B cell (primary cell): ENCODE results near the gene FSD1. TPM values are rescaled to one million over a fixed set of nuclear protein-coding genes. Genes with fewer than 3 reads are reported as not detected.

ENCODE experiments used
- ATAC-seq: fragments of 200-7000 bp; cut with Tn5 transposase; one replicate; pipeline ENCODE4 v1.10.0; 2021; ENCODE audit warnings: low read depth, mild to moderate bottlenecking, moderate number of reproducible peaks, moderate library complexity
- CTCF ChIA-PET: fragments of 350-600 bp; sonication (Branson Sonifier 250); formaldehyde crosslinking; loops from one replicate; lab custom pipeline; 2021; ENCODE audit warnings: antibody characterized with exemption, inconsistent platforms; lab: Charles Lee
- POLR2A ChIA-PET: fragments of 350-600 bp; sonication (Branson Sonifier 250); formaldehyde crosslinking; loops from one replicate; lab custom pipeline; 2021; ENCODE audit warnings: antibody characterized with exemption; lab: Charles Lee
- DNase-seq: peaks from one replicate; pipeline ENCODE4 v3.0.0; 2013
- H2AFZ ChIP-seq: 2 replicates; pipeline ENCODE4 v1.6.1; 2012; ENCODE audit warnings: mild to moderate bottlenecking, low read depth, low read length; ENCODE audit not compliant: insufficient read depth, poor library complexity, severe bottlenecking
- H3K27ac ChIP-seq, 2 donors: 1 replicate in 1 of 2; 2 replicates in 1 of 2; pipeline ENCODE4 v1.5.1; 2012 to 2013; ENCODE audit warnings: low read length in 2 of 2, mild to moderate bottlenecking in 2 of 2, moderate library complexity in 1 of 2
- H3K27me3 ChIP-seq, 4 experiments: fragments of 200-600 bp in 1 of 4; sonication (generic) in 1 of 4; replicated peaks in 1 of 4; 1 replicate in 2 of 4; 2 replicates in 2 of 4; pipeline versions ENCODE4 v1.6.1 to v1.7.0; 2013 to 2016; ENCODE audit warnings: low read length in 3 of 4, mild to moderate bottlenecking in 2 of 4, mixed read lengths in 1 of 4, moderate library complexity in 1 of 4; ENCODE audit not compliant: insufficient read depth in 4 of 4, control insufficient read depth in 3 of 4; ENCODE audit errors: control extremely low read depth in 1 of 4
- H3K36me3 ChIP-seq, 2 experiments: replicated peaks in 1 of 2; 1 replicate in 1 of 2; 2 replicates in 1 of 2; pipeline versions ENCODE4 v1.6.1 to v1.7.1; 2013; ENCODE audit warnings: low read length in 1 of 2; ENCODE audit not compliant: insufficient read depth in 2 of 2, control insufficient read depth in 1 of 2; ENCODE audit errors: control extremely low read depth in 1 of 2, extremely low read depth in 1 of 2
- H3K4me1 ChIP-seq, 2 donors: fragments of 200-600 bp in 1 of 2; sonication (generic) in 1 of 2; 1 replicate in 1 of 2; 2 replicates in 1 of 2; pipeline versions ENCODE4 v1.5.1 to v1.6.1; 2013 to 2017; ENCODE audit warnings: low read length in 2 of 2; ENCODE audit not compliant: control insufficient read depth in 2 of 2, insufficient read depth in 2 of 2
- H3K4me2 ChIP-seq: replicated peaks from 2 replicates; pipeline ENCODE3; 2012; ENCODE audit warnings: mild to moderate bottlenecking, low read depth, low read length; ENCODE audit not compliant: poor library complexity, severe bottlenecking
- H3K4me3 ChIP-seq, 5 experiments: fragments of 200-600 bp in 1 of 5; sonication (generic) in 1 of 5; 1 replicate in 3 of 5; 2 replicates in 2 of 5; pipeline versions ENCODE4 v1.5.1 to v1.7.0; 2011 to 2016; ENCODE audit warnings: low read length in 4 of 5, mild to moderate bottlenecking in 4 of 5, low read depth in 2 of 5, control low read depth in 1 of 5, moderate library complexity in 1 of 5; ENCODE audit not compliant: insufficient read depth in 1 of 5; ENCODE audit errors: control extremely low read depth in 1 of 5, extremely low read depth in 1 of 5
- H3K79me2 ChIP-seq: fragments of 200-600 bp; sonication (generic); one replicate; pipeline ENCODE4 v1.6.0; 2016; ENCODE audit warnings: low read length; ENCODE audit not compliant: control insufficient read depth, insufficient read depth
- H3K9ac ChIP-seq: fragments of 200-600 bp; sonication (generic); 2 replicates; pipeline ENCODE4 v1.6.1; 2017; ENCODE audit warnings: mild to moderate bottlenecking, low read length, moderate library complexity
- H3K9me3 ChIP-seq, 3 donors: one replicate each; pipeline versions ENCODE4 v1.6.1 to v1.7.1; 2013; ENCODE audit warnings: low read length in 2 of 3; ENCODE audit not compliant: control insufficient read depth in 2 of 3, insufficient read depth in 1 of 3; ENCODE audit errors: control extremely low read depth in 1 of 3
- H4K20me1 ChIP-seq: 2 replicates; pipeline ENCODE4 v1.6.0; 2012; ENCODE audit warnings: mild to moderate bottlenecking, low read length; ENCODE audit not compliant: insufficient read depth, control insufficient read depth, poor library complexity, severe bottlenecking
- H3K27ac Mint-ChIP-seq: one replicate; pipeline ENCODE4 v1.8.0; 2021; ENCODE audit warnings: mixed read lengths
- H3K27me3 Mint-ChIP-seq: one replicate; pipeline ENCODE4 v1.8.0; 2021; ENCODE audit warnings: mixed read lengths
- H3K4me1 Mint-ChIP-seq: one replicate; pipeline ENCODE4 v1.8.0; 2021; ENCODE audit warnings: mixed read lengths
- H3K4me3 Mint-ChIP-seq: one replicate; pipeline ENCODE4 v1.8.0; 2021; ENCODE audit warnings: mixed read lengths
- H3K9me3 Mint-ChIP-seq: one replicate; pipeline ENCODE4 v1.8.0; 2022; ENCODE audit warnings: mixed read lengths; ENCODE audit not compliant: insufficient read depth
- EZH2 ChIP-seq: IDR thresholded peaks from 2 replicates; pipeline ENCODE4 v1.6.1; 2012; ENCODE audit warnings: borderline replicate concordance, low read depth, mild to moderate bottlenecking, moderate library complexity, low read length; ENCODE audit not compliant: insufficient read depth, poor library complexity, severe bottlenecking
- WGBS: methylation state at CpG from one replicate; pipeline ENCODE4 v1.1.5; 2013; ENCODE audit warnings: missing lambda C conversion rate; ENCODE audit not compliant: insufficient coverage; 5-methylcytosine and 5-hydroxymethylcytosine counted together
- intact Hi-C: fragments of 100-400 bp; cut with micrococcal nuclease; formaldehyde crosslinking; loops from one replicate; pipeline ENCODE4 v1.10.0; 2022
- polyA plus RNA-seq: library from polyadenylated mRNA; depleted of rRNA; stranded (reverse); fragments of >200 nt; gene quantifications from 2 replicates; pipeline ENCODE4 v1.2.3, GENCODE V29; 2012
- total RNA-seq, 2 donors: library from RNA; stranded (reverse); fragments of 120-200 nt in 1 of 2; gene quantifications; 1 replicate in 1 of 2; 2 replicates in 1 of 2; pipeline versions ENCODE4 v1.2.3 to v1.2.4, GENCODE V29; 2013 to 2022
- TF ChIP-seq, protein P1 (sequence below): fragments of 200-600 bp; IDR thresholded peaks from one replicate; pipeline ENCODE4 v1.8.0; 2022; ENCODE audit warnings: antibody characterized with exemption, mild to moderate bottlenecking

The FSD1 gene
- total and polyA plus RNA-seq, 2 donors (not counting 1 experiment from before 2014, with no cell fraction given) = 2.7 to 2.8 TPM

DNA sequence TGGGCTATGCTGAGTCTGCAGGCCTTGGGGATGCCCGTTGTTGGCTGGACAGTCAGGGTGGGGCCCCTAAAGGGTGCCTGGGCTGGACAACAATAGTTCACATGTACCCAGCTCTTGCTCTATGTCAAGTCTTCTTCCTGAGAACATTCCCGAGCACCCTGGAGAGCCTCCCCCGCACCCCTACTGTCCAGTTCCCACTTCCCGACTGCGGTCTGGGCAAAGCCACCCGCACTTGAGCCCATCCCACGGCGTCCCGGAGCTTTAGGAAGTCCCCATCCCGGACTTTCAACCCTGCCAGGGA lies 37.9 kb downstream of the FSD1 start:
- Mint-ChIP-seq H3K4me3 (peak overlapping the region; percentile 90), H3K4me1 (peaks cover 28% of the 10 kb centered on the region), H3K27ac (peak overlapping the region; percentile 69), H3K9me3 (no peaks in the 10 kb centered on the region), H3K27me3 (no peaks in the 10 kb centered on the region)
- Histone ChIP-seq H3K9me3 (no peaks in the 10 kb centered on the region), H3K27ac (peak overlapping the region; percentile 31 to 53), H3K4me2 (peak overlapping the region; percentile 91), H3K4me3 (peak overlapping the region; percentile 62 to 89 (median 81)), H3K79me2 (peaks cover 9% of the 10 kb centered on the region), H3K4me1 (peaks cover 10 to 33% of the 10 kb centered on the region in 2 donors), H4K20me1 (no peaks in the 10 kb centered on the region), H3K27me3 (no peaks in the 10 kb centered on the region), H3K36me3 (peaks cover 0 to 4% of the 10 kb centered on the region in 2 experiments), H3K9ac (peak overlapping the region; percentile 68), H2AFZ (peak overlapping the region; percentile 92)
- 7% methylated on average over 10 of the region's 10 CpGs for WGBS
- no peak for ATAC-seq
- POLR2A ChIA-PET = interaction anchor here (1.1 to 2.0 kb wide), 7 partner anchors 11 to 1306 kb away, joined by 3 to 11 read pairs (median 4); partner anchors contain the start of genes CHAF1A and HDGFL2
- intact Hi-C loops = loop anchor here (1.0 to 2.0 kb wide), 2 partner anchors 14 to 27 kb away; no protein-coding TSS in a partner anchor
- CTCF ChIA-PET = interaction anchor here (0.8 to 3.2 kb wide), 8 partner anchors 10 to 93 kb away, joined by 3 to 32 read pairs (median 4); partner anchors contain the start of genes CHAF1A and SH3GL1
- no peak for DNase-seq
- TF ChIP-seq EZH2 = no peak
- TF ChIP-seq, protein P1, sequence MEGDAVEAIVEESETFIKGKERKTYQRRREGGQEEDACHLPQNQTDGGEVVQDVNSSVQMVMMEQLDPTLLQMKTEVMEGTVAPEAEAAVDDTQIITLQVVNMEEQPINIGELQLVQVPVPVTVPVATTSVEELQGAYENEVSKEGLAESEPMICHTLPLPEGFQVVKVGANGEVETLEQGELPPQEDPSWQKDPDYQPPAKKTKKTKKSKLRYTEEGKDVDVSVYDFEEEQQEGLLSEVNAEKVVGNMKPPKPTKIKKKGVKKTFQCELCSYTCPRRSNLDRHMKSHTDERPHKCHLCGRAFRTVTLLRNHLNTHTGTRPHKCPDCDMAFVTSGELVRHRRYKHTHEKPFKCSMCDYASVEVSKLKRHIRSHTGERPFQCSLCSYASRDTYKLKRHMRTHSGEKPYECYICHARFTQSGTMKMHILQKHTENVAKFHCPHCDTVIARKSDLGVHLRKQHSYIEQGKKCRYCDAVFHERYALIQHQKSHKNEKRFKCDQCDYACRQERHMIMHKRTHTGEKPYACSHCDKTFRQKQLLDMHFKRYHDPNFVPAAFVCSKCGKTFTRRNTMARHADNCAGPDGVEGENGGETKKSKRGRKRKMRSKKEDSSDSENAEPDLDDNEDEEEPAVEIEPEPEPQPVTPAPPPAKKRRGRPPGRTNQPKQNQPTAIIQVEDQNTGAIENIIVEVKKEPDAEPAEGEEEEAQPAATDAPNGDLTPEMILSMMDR = no peak
